Measurements from ENCODE around the gene KRT36.

The KRT36 gene

GRCh38 chr17:41521574-41522261 lies 32.0 kb upstream of the KRT36 start:
- peak; percentile 84 for DNase-seq

- DNase-seq, result no peak
Observed at GRCh38 chr17:41520821-41521521, 31.3 kb upstream of the KRT36 start.

GRCh38 chr17:41519501-41520224 lies 30.0 kb upstream of the KRT36 start:
- DNase-seq, result no peak

GRCh38 chr17:41518789-41519449 lies 29.2 kb upstream of the KRT36 start, which contains the start of gene KRT15:
KRT15 (minus strand) TSS chr17:41518890; CDS start chr17:41518827, 63 bp downstream.
- DNase-seq, result no peak

GRCh38 chr17:41518031-41518430 lies 28.3 kb upstream of the KRT36 start:
- DNase-seq, result no peak

DNA sequence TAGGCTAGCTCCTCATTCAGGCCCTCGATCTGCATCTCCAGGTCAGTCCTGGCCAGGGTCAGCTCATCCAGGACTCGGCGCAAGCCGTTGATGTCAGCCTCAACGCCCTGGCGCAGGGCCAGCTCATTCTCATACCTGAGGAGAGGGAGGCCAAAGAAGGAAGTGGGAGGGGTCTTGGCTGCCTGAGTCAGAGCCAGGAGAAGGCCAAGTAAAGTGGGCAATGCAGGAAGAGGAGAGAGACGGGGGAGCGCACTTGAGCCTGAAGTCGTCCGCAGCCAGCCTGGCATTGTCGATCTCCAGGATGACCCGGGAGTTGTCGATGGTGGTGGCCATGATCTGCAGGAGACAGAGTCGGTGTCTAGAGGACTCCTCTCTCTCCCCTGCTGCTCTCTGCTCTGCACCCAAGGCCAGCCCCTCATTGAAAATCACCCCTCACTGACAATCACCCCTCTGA lies 27.1 kb upstream of the KRT36 start:
- DNase-seq, result no peak

DNA sequence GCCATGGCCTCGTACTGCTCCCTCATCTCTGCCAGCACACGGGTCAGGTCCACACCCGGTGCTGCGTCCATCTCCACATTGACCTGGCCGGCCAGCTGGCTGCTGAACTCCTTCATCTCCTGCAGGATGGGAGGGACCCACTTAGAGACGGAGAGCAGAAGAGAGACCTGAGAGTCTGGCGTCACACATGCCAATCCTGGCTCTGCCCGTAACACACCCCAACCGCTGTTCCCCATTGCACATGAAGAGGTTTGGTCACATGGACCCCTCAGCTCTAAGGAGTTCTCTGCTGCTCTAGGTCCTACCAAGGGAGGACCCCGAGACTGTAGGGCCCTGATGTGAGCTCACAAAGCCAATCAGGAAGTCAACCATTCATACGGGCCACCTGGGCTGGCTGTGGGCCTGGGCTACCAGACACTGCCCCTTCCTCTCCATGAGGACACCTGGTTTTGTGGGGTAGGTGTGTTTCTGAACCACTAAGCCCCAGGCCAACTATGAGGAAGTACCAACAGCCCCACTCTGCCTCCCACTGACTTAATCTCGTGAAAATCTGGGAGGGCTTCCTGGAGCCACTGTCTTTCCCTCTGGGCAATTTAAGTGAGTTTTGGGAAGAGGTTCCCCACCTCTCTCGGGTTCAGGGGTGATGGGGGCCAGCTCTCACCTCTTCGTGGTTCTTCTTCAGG lies 26.6 kb upstream of the KRT36 start:
- no peak for DNase-seq

DNA sequence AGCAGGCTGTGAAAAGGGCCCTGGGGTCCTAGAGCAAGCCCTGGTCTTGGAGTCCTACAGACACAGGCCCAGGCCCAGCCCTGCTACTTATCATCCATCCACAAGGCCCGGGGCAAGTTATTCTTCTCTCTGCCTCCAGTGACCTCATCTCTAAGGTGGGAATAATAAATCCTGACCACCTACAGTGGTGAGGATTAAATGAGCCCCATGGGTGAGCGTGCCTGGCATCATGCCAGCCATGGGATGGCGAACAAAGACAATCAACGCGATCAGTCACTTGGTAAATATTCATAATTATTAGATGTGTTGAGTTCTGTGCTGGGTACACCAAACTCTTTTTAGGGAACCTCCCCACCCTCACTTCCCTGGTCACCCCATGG lies 23.4 kb upstream of the KRT36 start:
- no peak for DNase-seq

DNA sequence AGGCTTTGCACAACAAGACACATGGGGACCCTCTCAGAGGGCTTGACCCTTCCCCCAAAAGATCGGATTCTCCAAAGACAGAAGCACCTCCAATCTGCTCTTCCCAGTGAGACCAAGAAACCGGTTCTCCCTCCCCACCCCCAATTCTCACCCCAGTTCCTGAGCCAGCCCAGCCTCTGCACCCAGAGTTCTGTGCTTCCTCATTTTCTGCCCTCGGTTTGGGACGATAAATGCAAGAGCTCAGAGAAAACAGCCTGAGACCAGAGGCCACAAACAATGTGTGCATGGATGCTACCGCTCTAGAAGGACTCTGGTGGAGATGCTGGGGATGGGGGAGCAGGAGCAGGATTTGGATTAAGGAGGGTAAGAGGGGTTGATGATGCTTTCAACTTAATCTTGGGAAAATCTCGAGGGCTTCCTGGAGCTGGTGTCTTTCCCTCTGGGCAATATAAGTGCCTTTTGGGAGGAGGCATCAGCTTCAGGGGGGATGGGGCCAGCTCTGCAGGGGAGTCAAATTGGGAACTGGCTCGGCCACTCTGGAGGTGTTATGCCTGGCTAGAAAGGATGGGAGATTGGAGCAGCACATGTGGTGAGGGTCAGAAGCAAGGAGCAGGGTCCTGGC lies 22.9 kb upstream of the KRT36 start:
- DNase-seq, result no peak

DNA sequence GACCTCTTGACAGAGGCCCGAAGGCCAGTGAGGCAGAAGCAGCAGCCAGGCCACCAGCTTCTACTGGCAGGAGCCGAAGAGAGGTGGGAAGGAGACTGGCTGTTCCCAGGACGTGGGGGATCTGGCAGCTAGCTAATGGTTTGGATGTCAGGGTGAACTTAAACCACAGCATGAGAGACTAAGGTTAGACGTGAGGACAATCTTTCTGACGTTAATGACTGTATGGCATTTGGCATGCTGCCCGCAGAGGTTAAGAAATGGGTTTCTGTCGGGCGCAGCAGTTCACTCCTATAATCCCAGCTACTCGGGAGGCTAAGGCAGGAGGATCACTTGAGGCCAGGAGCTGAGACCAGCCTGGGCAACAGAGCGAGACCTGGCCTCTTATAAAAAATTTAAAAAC lies 22.0 kb upstream of the KRT36 start:
- no peak for DNase-seq

GRCh38 chr17:41511116-41511515 lies 21.4 kb upstream of the KRT36 start:
- no peak for DNase-seq

DNA sequence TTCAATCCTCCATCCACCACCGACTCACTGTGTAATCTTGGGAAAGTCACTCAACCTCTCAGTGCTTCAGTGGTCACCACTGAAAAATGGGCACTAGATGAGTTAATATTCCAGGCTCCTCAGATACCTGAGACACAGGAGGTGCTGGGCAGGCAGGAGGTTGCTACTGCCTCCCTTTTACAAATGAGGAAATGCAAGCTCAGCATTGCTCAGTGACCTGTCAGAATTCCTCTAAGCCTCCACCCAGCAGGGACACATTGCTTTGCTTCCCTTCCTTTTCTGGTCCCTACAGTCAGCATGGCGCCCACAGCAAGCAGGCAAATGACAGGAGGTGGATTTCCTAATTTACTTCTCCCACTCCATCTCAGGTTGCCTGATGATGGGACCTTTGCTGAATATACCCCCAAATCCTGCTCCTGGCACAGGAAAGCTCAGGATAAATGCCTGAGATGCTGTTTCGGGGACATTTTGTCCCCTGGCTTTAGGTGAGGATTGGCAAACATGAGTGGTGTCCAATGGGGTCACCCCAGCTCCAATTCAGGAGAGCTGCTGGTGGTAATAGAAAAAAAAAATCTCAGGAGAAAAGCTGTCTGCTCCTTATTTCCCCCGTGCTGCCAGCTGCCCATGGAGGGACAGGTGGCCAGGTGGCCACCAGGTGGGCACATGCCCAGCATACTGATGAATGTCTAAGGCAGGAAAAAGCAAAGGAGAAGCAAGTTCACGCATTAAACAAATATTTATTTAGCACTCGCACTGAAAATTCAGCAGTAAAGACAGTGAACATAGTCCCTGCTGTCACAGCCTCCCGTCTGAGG lies 20.7 kb upstream of the KRT36 start:
- DNase-seq, result no peak

GRCh38 chr17:41507315-41507880 lies 17.7 kb upstream of the KRT36 start:
- DNase-seq, result no peak

GRCh38 chr17:41505809-41506767 lies 16.4 kb upstream of the KRT36 start:
- DNase-seq, result no peak

DNA sequence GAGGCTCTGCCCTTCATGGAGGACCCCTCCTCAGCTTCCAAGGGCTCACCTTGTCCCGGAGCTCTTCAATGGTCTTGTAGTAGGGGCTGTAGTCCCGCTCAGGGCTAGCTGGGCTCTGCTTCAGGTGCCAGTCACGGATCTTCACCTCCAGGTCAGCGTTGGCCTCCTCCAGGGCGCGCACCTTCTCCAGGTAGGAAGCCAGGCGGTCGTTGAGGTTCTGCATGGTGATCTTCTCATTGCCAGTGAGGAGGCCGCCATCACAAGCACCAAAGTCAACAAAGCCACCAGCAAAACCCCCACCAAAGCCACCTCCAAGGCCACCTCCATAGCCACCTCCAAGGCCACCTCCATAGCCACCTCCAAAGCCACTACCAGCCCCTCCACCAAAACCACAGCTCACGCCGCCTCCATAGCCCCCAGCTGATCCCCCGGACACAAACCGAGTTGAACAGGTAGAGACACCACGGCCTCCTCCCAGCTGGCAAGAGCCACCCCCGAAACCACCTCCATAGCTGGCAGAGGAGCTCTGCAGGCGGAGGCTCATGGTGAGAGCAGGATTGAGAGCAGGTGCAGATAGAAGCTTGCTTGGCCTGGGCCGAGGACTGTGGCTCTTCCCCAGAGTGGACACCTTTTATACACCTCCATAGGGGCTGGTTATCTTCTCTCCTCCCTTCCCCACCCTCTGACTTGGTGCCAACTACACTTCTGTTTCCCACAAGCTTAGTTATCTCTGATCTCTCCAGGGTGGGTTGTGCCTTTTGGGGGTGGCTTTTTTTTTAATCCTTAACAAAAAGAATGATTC lies 15.5 kb upstream of the KRT36 start, which contains the start of gene KRT13:
Gene KRT13 (minus strand): TSS at position 606 of the 802 bp plus-strand sequence. CDS start 62 bp downstream, at position 544.
- no peak for DNase-seq

DNA sequence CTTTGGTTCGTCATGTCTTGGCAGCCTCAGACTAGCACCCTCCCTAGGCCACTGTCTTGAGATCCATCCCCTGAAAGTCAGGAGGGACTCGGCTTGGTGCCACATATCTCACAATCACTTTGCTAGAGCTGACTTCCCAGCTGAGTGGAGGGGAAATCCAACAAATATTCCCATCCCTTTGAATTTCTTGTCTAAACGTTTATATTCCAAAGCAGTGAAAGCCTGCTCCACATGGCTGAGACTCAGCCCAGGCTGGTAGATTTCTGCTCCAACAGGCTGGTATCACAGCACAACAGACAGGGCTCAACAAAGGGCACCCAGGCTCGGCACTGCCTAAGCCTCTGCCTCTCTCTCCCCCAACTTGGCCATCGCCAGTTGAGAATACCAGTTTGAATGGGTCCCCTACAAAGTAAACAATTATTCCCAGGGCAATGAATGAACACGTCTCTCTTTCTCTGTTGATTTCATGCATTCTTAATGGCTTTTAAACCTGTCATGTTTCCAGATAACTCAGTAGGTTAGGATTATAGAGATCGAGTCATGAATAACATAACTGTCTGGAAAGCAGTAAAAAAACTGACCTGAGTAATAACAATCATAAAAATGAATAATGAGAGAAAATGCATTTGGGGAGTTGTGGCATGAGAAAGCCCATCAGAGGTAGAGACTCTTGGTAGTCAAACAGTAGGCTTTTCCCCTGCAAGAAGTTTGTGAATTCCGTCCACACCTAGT lies 14.7 kb upstream of the KRT36 start:
- no peak for DNase-seq

- DNase-seq, result no peak
Observed at GRCh38 chr17:41503202-41503601, 13.5 kb upstream of the KRT36 start.

All from HCEC 1CT (cell line).